Measurements from ENCODE around the gene GPR135.
"Not testable (repeated sequence)": the region's sequence is repeated elsewhere in the genome, so short reads cannot be mapped to it uniquely, and the experiment has no call there.

GPR135 gene

GRCh38 chr14:59474172-59474571, 9.0 kb upstream of the GPR135 start:
- no peak for DNase-seq

- peak; percentile 68 for DNase-seq
Observed at GRCh38 chr14:59464486-59465315, 479 bp downstream of the GPR135 start.

- DNase-seq, result no peak
Observed at GRCh38 chr14:59463787-59464485, 1.2 kb downstream of the GPR135 start.

- no peak for DNase-seq
Observed at GRCh38 chr14:59461891-59462290, 3.3 kb downstream of the GPR135 start.

- no peak for DNase-seq
Observed at GRCh38 chr14:59460378-59460777, 4.8 kb downstream of the GPR135 start.

GRCh38 chr14:59458486-59458885, 6.7 kb downstream of the GPR135 start:
- DNase-seq, result no peak

GRCh38 chr14:59455411-59455810, 9.8 kb downstream of the GPR135 start:
- DNase-seq, result no peak

GRCh38 chr14:59454139-59454538, 11.0 kb downstream of the GPR135 start:
- DNase-seq, result no peak

- DNase-seq, result no peak
Observed at GRCh38 chr14:59451849-59452248, 13.3 kb downstream of the GPR135 start.

GRCh38 chr14:59450716-59451115, 14.5 kb downstream of the GPR135 start:
- no peak for DNase-seq

- not testable (repeated sequence) for DNase-seq
Observed at GRCh38 chr14:59448673-59449072, 16.5 kb downstream of the GPR135 start.

- DNase-seq, result no peak
Observed at GRCh38 chr14:59439256-59439965, 25.8 kb downstream of the GPR135 start.

GRCh38 chr14:59438195-59438647, 27.0 kb downstream of the GPR135 start:
- no peak for DNase-seq

- no peak for DNase-seq
Observed at GRCh38 chr14:59435987-59436386, 29.2 kb downstream of the GPR135 start.

GRCh38 chr14:59435101-59435500, 30.1 kb downstream of the GPR135 start:
- DNase-seq, result no peak

GRCh38 chr14:59429790-59430189, 35.4 kb downstream of the GPR135 start:
- no peak for DNase-seq

GRCh38 chr14:59428581-59429012, 36.6 kb downstream of the GPR135 start:
- no peak for DNase-seq

GRCh38 chr14:59427653-59428580, 37.3 kb downstream of the GPR135 start:
- DNase-seq, result no peak

- no peak for DNase-seq
Observed at GRCh38 chr14:59425322-59425935, 39.8 kb downstream of the GPR135 start.

GRCh38 chr14:59424341-59425071, 40.7 kb downstream of the GPR135 start:
- DNase-seq, result no peak

Data from NCI-H1105 treated with DMSO at 0.1 percent for 48 hours (cell line).